Measurements from ENCODE around the gene PDCD4. TPM values are rescaled to one million over a fixed set of nuclear protein-coding genes. Genes with fewer than 3 reads are reported as not detected.

PDCD4 gene
- total RNA-seq, 1 donor from 2014 or later = 79.9 TPM

DNA sequence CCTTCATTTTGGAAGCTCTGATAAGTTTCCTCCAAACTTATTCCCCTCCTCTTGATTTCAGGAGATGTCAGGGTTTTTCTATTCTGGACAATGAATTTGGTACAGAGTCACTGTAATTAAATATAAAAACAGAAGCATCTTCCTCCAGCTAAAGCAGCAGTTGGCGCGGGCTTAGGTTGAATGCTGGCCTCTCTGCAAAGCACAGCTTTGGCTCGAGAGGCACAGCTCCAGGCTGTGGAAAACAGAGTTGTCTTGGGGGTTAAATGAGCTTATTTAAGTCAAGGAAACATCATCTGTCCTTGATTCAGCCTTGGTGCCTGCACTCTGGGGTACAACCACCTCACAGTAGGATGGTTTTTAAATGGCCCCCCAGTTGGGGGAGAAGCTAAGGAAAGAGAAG lies 35.0 kb upstream of the PDCD4 start:
- Histone ChIP-seq H3K27ac (ENCODE audit: low read depth, low read length) (no peak overlapping the region), H3K27me3 (ENCODE audit: insufficient read depth, low read length) (no peaks in the 10 kb centered on the region), H2AFZ (ENCODE audit: low read depth, low read length) (no peak overlapping the region), H3K36me3 (ENCODE audit: insufficient read depth, low read length) (no peaks in the 10 kb centered on the region), H4K20me1 (ENCODE audit: insufficient read depth, low read length) (no peaks in the 10 kb centered on the region), H3K9ac (ENCODE audit: low read length) (no peak overlapping the region), H3K79me2 (ENCODE audit: insufficient read depth, low read length) (no peaks in the 10 kb centered on the region), H3K4me3 (ENCODE audit: insufficient read depth, low read depth, low read length) (no peak overlapping the region), H3K9me3 (ENCODE audit: insufficient read depth, low read depth, low read length) (no peaks in the 10 kb centered on the region), H3K4me2 (ENCODE audit: low read length) (no peak overlapping the region), H3K4me1 (ENCODE audit: insufficient read depth, low read length) (no peaks in the 10 kb centered on the region)
- no peak for FAIRE-seq
- Mint-ChIP-seq H3K4me3 (ENCODE audit: unreplicated experiment) (no peak overlapping the region), H3K4me1 (ENCODE audit: low read depth, unreplicated experiment) (peaks cover 2% of the 10 kb centered on the region), H3K27ac (ENCODE audit: unreplicated experiment) (no peak overlapping the region), H3K36me3 (ENCODE audit: low read depth, unreplicated experiment) (peaks cover 2% of the 10 kb centered on the region), H3K9me3 (ENCODE audit: unreplicated experiment) (no peaks in the 10 kb centered on the region), H3K27me3 (ENCODE audit: low read depth, unreplicated experiment) (no peaks in the 10 kb centered on the region)
- DNase-seq (ENCODE audit: low read depth) = no peak
- TF ChIP-seq EZH2 (IDR thresholded peaks at IDR 0.05; ENCODE audit: insufficient read depth, low read length) = no peak
- TF ChIP-seq, protein P1, sequence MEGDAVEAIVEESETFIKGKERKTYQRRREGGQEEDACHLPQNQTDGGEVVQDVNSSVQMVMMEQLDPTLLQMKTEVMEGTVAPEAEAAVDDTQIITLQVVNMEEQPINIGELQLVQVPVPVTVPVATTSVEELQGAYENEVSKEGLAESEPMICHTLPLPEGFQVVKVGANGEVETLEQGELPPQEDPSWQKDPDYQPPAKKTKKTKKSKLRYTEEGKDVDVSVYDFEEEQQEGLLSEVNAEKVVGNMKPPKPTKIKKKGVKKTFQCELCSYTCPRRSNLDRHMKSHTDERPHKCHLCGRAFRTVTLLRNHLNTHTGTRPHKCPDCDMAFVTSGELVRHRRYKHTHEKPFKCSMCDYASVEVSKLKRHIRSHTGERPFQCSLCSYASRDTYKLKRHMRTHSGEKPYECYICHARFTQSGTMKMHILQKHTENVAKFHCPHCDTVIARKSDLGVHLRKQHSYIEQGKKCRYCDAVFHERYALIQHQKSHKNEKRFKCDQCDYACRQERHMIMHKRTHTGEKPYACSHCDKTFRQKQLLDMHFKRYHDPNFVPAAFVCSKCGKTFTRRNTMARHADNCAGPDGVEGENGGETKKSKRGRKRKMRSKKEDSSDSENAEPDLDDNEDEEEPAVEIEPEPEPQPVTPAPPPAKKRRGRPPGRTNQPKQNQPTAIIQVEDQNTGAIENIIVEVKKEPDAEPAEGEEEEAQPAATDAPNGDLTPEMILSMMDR (IDR thresholded peaks at IDR 0.05; ENCODE audit: insufficient read depth, low read depth, low read length) = no peak

DNA sequence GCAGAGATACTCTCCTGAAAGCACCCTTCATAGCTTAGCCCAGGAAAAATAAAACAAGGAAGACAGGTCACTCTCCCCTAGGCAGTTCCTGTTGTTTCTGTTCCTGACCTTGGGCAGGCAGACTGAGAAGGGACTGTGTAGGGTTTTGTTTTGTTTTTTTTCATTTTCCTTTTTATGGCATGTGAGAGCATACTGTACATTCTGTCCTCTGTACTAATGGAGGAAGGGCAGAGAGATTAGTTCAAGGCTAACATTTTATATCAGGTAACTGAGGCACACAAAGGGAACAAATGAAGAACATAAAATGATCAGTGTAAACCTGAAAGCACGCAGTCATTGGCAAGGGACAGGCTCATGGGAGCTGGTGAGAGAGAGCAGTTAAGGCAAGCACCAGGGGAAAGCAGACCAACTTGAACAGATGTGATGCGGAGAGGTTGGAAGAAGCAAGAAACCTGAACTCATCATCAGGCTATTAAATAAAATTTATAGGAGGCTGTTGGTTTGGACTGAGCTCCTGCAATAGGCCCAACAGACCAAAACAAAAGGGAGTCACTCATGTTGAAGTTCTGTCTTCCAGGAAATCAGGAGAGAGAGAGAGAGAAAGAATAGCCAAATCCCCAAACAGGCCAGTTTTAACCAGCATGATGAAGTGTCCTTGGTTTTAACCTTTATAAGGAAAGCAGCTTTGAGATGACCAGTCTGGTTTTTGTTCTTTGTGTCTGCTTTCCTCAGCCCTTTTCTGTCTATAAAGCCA lies 34.1 kb upstream of the PDCD4 start:
- H3K4me1 ChIP-seq (ENCODE audit: insufficient read depth, low read length) = no peaks in the 10 kb centered on the region
- FAIRE-seq (no peak), DNase-seq (ENCODE audit: low read depth) (no peak)
- Mint-ChIP-seq H3K9me3 (ENCODE audit: unreplicated experiment) (no peaks in the 10 kb centered on the region), H3K27ac (ENCODE audit: unreplicated experiment) (no peak overlapping the region), H3K27me3 (ENCODE audit: low read depth, unreplicated experiment) (no peaks in the 10 kb centered on the region), H3K4me1 (ENCODE audit: low read depth, unreplicated experiment) (peaks cover 2% of the 10 kb centered on the region), H3K36me3 (ENCODE audit: low read depth, unreplicated experiment) (peaks cover 2% of the 10 kb centered on the region), H3K4me3 (ENCODE audit: unreplicated experiment) (no peak overlapping the region)
- H2AFZ ChIP-seq (ENCODE audit: low read depth, low read length) = no peak overlapping the region
- no peaks in the 10 kb centered on the region for H3K27me3 ChIP-seq (ENCODE audit: insufficient read depth, low read length)
- no peak overlapping the region for H3K4me2 ChIP-seq (ENCODE audit: low read length)
- H3K9me3 ChIP-seq (ENCODE audit: insufficient read depth, low read depth, low read length) = no peaks in the 10 kb centered on the region
- no peak overlapping the region for H3K4me3 ChIP-seq (ENCODE audit: insufficient read depth, low read depth, low read length)
- no peaks in the 10 kb centered on the region for H4K20me1 ChIP-seq (ENCODE audit: insufficient read depth, low read length)
- no peaks in the 10 kb centered on the region for H3K36me3 ChIP-seq (ENCODE audit: insufficient read depth, low read length)
- H3K9ac ChIP-seq (ENCODE audit: low read length) = no peak overlapping the region
- no peak overlapping the region for H3K27ac ChIP-seq (ENCODE audit: low read depth, low read length)
- TF ChIP-seq EZH2 (IDR thresholded peaks at IDR 0.05; ENCODE audit: insufficient read depth, low read length) = no peak
- TF ChIP-seq, protein P1 (IDR thresholded peaks at IDR 0.05; ENCODE audit: insufficient read depth, low read depth, low read length) = no peak
- no peaks in the 10 kb centered on the region for H3K79me2 ChIP-seq (ENCODE audit: insufficient read depth, low read length)

DNA sequence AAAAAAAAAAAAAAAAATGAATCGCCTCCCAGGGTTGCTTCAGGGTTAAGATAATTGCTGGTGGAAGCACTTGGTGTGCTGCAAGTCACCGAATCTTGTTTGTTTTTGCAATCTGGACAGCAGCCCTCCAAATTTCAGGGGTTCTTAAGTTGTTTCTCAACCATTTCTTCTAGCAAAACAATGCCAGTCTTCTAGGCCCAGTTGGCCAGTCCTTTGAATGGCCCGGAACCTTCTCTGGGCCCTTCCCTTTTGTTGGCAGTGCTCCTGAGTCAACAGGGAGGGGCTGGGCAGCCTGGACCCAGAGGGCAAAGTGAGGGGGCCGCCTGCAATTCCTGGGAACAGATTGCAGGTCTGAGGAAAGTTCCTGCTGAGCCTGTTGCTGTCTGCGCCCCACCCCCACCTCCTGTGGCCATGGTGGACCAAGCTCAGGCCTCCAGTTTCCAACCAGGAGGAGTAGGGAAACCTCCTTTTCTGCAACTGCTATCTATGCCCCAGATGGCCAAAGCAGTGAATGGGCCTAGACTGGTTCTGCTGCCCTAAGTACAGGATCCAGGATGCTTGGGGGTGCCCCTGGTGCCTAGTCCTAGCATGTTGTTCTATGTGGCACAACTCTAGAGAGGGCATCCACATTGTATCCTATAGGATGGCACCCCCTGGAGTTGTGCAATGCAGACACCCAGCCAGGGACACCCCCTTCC lies 31.4 kb upstream of the PDCD4 start:
- H2AFZ ChIP-seq (ENCODE audit: low read depth, low read length) = no peak overlapping the region
- Mint-ChIP-seq H3K27ac (ENCODE audit: unreplicated experiment) (no peak overlapping the region), H3K9me3 (ENCODE audit: unreplicated experiment) (no peaks in the 10 kb centered on the region), H3K36me3 (ENCODE audit: low read depth, unreplicated experiment) (no peaks in the 10 kb centered on the region), H3K4me3 (ENCODE audit: unreplicated experiment) (no peak overlapping the region), H3K27me3 (ENCODE audit: low read depth, unreplicated experiment) (peaks cover 3% of the 10 kb centered on the region), H3K4me1 (ENCODE audit: low read depth, unreplicated experiment) (no peaks in the 10 kb centered on the region)
- H3K9ac ChIP-seq (ENCODE audit: low read length) = no peak overlapping the region
- H3K4me2 ChIP-seq (ENCODE audit: low read length) = no peak overlapping the region
- no peaks in the 10 kb centered on the region for H3K4me1 ChIP-seq (ENCODE audit: insufficient read depth, low read length)
- H3K27ac ChIP-seq (ENCODE audit: low read depth, low read length) = no peak overlapping the region
- no peaks in the 10 kb centered on the region for H3K27me3 ChIP-seq (ENCODE audit: insufficient read depth, low read length)
- H3K4me3 ChIP-seq (ENCODE audit: insufficient read depth, low read depth, low read length) = no peak overlapping the region
- no peaks in the 10 kb centered on the region for H4K20me1 ChIP-seq (ENCODE audit: insufficient read depth, low read length)
- H3K79me2 ChIP-seq (ENCODE audit: insufficient read depth, low read length) = no peaks in the 10 kb centered on the region
- no peak for FAIRE-seq
- H3K9me3 ChIP-seq (ENCODE audit: insufficient read depth, low read depth, low read length) = no peaks in the 10 kb centered on the region
- H3K36me3 ChIP-seq (ENCODE audit: insufficient read depth, low read length) = no peaks in the 10 kb centered on the region
- no peak for TF ChIP-seq EZH2 (IDR thresholded peaks at IDR 0.05; ENCODE audit: insufficient read depth, low read length)
- TF ChIP-seq, protein P1 (IDR thresholded peaks at IDR 0.05; ENCODE audit: insufficient read depth, low read depth, low read length) = no peak
- no peak for DNase-seq (ENCODE audit: low read depth)

Measured in astrocyte (in vitro differentiated cells and primary cell).